Measurements from ENCODE around the gene ASB5. TPM values are rescaled to one million over a fixed set of nuclear protein-coding genes. Genes with fewer than 3 reads are reported as not detected.

The ASB5 gene
- total and polyA plus RNA-seq, 4 donors, result 0.08 to 0.40 (median 0.31) TPM; not detected in 1

DNA sequence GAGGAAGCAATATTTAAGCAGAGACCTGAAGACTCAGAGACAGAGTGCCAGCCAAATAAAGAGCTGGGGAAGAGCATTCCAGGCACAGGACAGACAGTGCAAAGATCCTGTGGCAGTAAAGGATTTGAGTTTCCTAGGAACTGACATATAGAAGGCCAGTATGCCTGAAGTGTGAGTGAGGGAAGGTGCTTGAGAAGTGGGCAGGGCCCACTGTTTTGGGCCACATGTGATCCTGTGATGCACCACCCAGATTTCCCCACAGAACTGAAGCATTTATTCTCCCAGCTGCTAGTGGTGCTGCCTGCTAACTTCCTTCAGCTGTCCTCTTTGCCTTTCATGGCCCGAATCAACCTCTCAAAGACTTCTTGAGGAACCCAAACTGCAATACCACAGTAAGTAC, 23.9 kb upstream of the ASB5 start:
- H3K9me3 ChIP-seq (ENCODE audit: control insufficient read depth in 4 of 4, insufficient read depth in 3 of 4, low read length in 3 of 4), result no peaks in the 10 kb centered on the region
- DNase-seq (no peak), ATAC-seq (ENCODE audit: insufficient read depth, low FRiP score) (no peak)
- TF ChIP-seq CTCF (IDR thresholded peaks at IDR 0.05; ENCODE audit: control extremely low read depth, extremely low read depth), result no peak
- H3K27ac ChIP-seq (ENCODE audit: low read depth in 1 of 2, low read length in 1 of 2), result no peak overlapping the region
- no peaks in the 10 kb centered on the region for H3K36me3 ChIP-seq (ENCODE audit: control insufficient read depth in 4 of 4, insufficient read depth in 4 of 4, low read length in 4 of 4)
- no peak overlapping the region for H3K9ac ChIP-seq (ENCODE audit: insufficient read depth in 1 of 2, low read length in 2 of 2)
- no peak overlapping the region for H3K4me3 ChIP-seq
- H3K4me1 ChIP-seq (ENCODE audit: control insufficient read depth in 5 of 5, insufficient read depth in 5 of 5, low read length in 5 of 5), result peaks cover 0 to 2% (median 0%) of the 10 kb centered on the region in 5 donors
- 91 to 96% methylated on average over 1 of the region's 1 CpG for WGBS, 2 donors
- H3K27me3 ChIP-seq (ENCODE audit: control insufficient read depth in 3 of 3, insufficient read depth in 3 of 3, low read length in 2 of 3), result no peaks in the 10 kb centered on the region

- H3K9ac ChIP-seq (ENCODE audit: insufficient read depth in 1 of 2, low read length in 2 of 2), result no peak overlapping the region
- H3K36me3 ChIP-seq (ENCODE audit: control insufficient read depth in 4 of 4, insufficient read depth in 4 of 4, low read length in 4 of 4), result no peaks in the 10 kb centered on the region
- H3K27ac ChIP-seq (ENCODE audit: low read depth in 1 of 2, low read length in 1 of 2), result no peak overlapping the region
- 78 to 86% methylated on average over 3 of the region's 3 CpGs for WGBS, 2 donors
- H3K9me3 ChIP-seq (ENCODE audit: control insufficient read depth in 4 of 4, insufficient read depth in 3 of 4, low read length in 3 of 4), result no peaks in the 10 kb centered on the region
- H3K27me3 ChIP-seq (ENCODE audit: control insufficient read depth in 3 of 3, insufficient read depth in 3 of 3, low read length in 2 of 3), result no peaks in the 10 kb centered on the region
- no peak for TF ChIP-seq CTCF (IDR thresholded peaks at IDR 0.05; ENCODE audit: control extremely low read depth, extremely low read depth)
- no peak for ATAC-seq (ENCODE audit: insufficient read depth, low FRiP score)
- no peak overlapping the region for H3K4me3 ChIP-seq
- peaks cover 0 to 2% (median 0%) of the 10 kb centered on the region in 5 donors for H3K4me1 ChIP-seq (ENCODE audit: control insufficient read depth in 5 of 5, insufficient read depth in 5 of 5, low read length in 5 of 5)
- no peak for DNase-seq
Measured at GRCh38 chr4:176291748-176292147, 22.7 kb upstream of the ASB5 start.

GRCh38 chr4:176290520-176290919, 21.5 kb upstream of the ASB5 start:
- Histone ChIP-seq H3K27me3 (ENCODE audit: control insufficient read depth in 3 of 3, insufficient read depth in 3 of 3, low read length in 2 of 3) (no peaks in the 10 kb centered on the region), H3K27ac (ENCODE audit: low read depth in 1 of 2, low read length in 1 of 2) (no peak overlapping the region), H3K36me3 (ENCODE audit: control insufficient read depth in 4 of 4, insufficient read depth in 4 of 4, low read length in 4 of 4) (no peaks in the 10 kb centered on the region), H3K9me3 (ENCODE audit: control insufficient read depth in 4 of 4, insufficient read depth in 3 of 4, low read length in 3 of 4) (no peaks in the 10 kb centered on the region), H3K4me3 (no peak overlapping the region), H3K9ac (ENCODE audit: insufficient read depth in 1 of 2, low read length in 2 of 2) (no peak overlapping the region), H3K4me1 (ENCODE audit: control insufficient read depth in 5 of 5, insufficient read depth in 5 of 5, low read length in 5 of 5) (peaks cover 0 to 4% (median 0%) of the 10 kb centered on the region in 5 donors)
- no peak for TF ChIP-seq CTCF (IDR thresholded peaks at IDR 0.05; ENCODE audit: control extremely low read depth, extremely low read depth)
- WGBS, 2 donors, result 85 to 91% methylated on average over 3 of the region's 3 CpGs
- ATAC-seq (ENCODE audit: insufficient read depth, low FRiP score) (no peak), DNase-seq (no peak)

DNA sequence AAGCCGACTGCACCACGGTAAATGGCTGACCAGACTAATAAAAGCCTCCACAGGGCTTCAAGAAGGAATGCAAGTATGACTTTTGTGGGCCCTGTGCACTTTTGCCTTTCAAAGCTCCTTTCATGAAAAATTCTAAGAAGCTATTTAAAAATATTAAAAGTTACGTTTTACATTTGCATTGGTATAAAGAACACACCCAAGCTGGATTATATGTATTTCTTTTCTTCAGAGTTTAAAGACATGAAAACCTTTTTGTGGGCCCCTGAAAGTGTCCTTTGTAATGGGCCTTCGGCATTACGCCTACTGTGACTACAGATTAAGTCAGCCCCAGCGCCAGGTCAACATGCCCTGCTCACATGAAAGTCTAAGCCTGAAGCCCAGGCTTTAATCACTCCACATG, 20.5 kb upstream of the ASB5 start:
- H3K9me3 ChIP-seq (ENCODE audit: control insufficient read depth in 4 of 4, insufficient read depth in 3 of 4, low read length in 3 of 4), result no peaks in the 10 kb centered on the region
- H3K27me3 ChIP-seq (ENCODE audit: control insufficient read depth in 3 of 3, insufficient read depth in 3 of 3, low read length in 2 of 3), result no peaks in the 10 kb centered on the region
- no peak overlapping the region for H3K27ac ChIP-seq (ENCODE audit: low read depth in 1 of 2, low read length in 1 of 2)
- ATAC-seq (ENCODE audit: insufficient read depth, low FRiP score) (no peak), DNase-seq (no peak)
- no peak overlapping the region for H3K4me3 ChIP-seq
- H3K9ac ChIP-seq (ENCODE audit: insufficient read depth in 1 of 2, low read length in 2 of 2), result no peak overlapping the region
- WGBS, 2 donors, result 95 to 97% methylated on average over 6 of the region's 6 CpGs
- H3K4me1 ChIP-seq (ENCODE audit: control insufficient read depth in 5 of 5, insufficient read depth in 5 of 5, low read length in 5 of 5), result peaks cover 0 to 4% (median 0%) of the 10 kb centered on the region in 5 donors
- no peaks in the 10 kb centered on the region for H3K36me3 ChIP-seq (ENCODE audit: control insufficient read depth in 4 of 4, insufficient read depth in 4 of 4, low read length in 4 of 4)
- no peak for TF ChIP-seq CTCF (IDR thresholded peaks at IDR 0.05; ENCODE audit: control extremely low read depth, extremely low read depth)

Measured in lung (tissue), 12 donors.